Uterus (tissue), 4 donors: Measurements from ENCODE around the gene ZNF326. TPM values are rescaled to one million over a fixed set of nuclear protein-coding genes. Genes with fewer than 3 reads are reported as not detected.

Source experiments
- DNase-seq, 2 donors: peaks; one replicate each; pipeline ENCODE4 v3.0.0-alpha.2; 2019 to 2020
- H3K27ac ChIP-seq, 2 donors: fragments of 200-600 bp; sonication (generic); 1 replicate in 1 of 2; 2 replicates in 1 of 2; pipeline ENCODE4 v1.5.1; 2016 to 2018
- H3K27me3 ChIP-seq, 2 donors: fragments of 200-600 bp; sonication (generic); one replicate each; pipeline ENCODE4 v1.5.1; 2018 to 2019; ENCODE audit warnings: control low read depth in 1 of 2
- H3K36me3 ChIP-seq, 2 donors: fragments of 200-600 bp; sonication (generic); one replicate each; pipeline ENCODE4 v1.5.1; 2019; ENCODE audit warnings: control low read depth in 1 of 2
- H3K4me1 ChIP-seq, 2 donors: fragments of 200-600 bp; sonication (generic); one replicate each; pipeline ENCODE4 v1.5.1; 2018 to 2019; ENCODE audit warnings: control low read depth in 1 of 2
- H3K4me3 ChIP-seq, 2 donors: fragments of 200-600 bp; sonication (generic); 1 replicate in 1 of 2; 2 replicates in 1 of 2; pipeline ENCODE4 v1.5.1; 2018 to 2019; ENCODE audit warnings: mild to moderate bottlenecking in 1 of 2
- H3K9me3 ChIP-seq, 2 donors: fragments of 200-600 bp; sonication (generic); one replicate each; pipeline ENCODE4 v1.5.1; 2019; ENCODE audit warnings: control low read depth in 1 of 2
- POLR2A ChIP-seq, 2 donors: fragments of 450-650 bp; IDR thresholded peaks; one replicate each; pipeline ENCODE4 v1.6.1; 2016; ENCODE audit warnings: antibody characterized with exemption in 2 of 2, mild to moderate bottlenecking in 1 of 2, moderate library complexity in 1 of 2
- intact Hi-C: fragments of 100-400 bp; cut with DNase I; formaldehyde crosslinking; loops from one replicate; pipeline ENCODE4 v1.15.1; 2023; ENCODE audit warnings: low total_unique reads
- total RNA-seq, 4 donors: library from RNA; depleted of rRNA in 3 of 4; stranded (reverse); fragments of >200 nt in 3 of 4; gene quantifications; one replicate each; pipeline versions ENCODE4 v1.1.0 to v1.2.4, GENCODE V29; 2014 to 2023
- TF ChIP-seq, protein P1 (sequence below), 4 experiments: fragments of 200-600 bp in 2 of 4; fragments of 450-650 bp in 2 of 4; sonication (generic) in 2 of 4; IDR thresholded peaks; one replicate each; pipeline ENCODE4 v1.5.1; 2016 to 2019; ENCODE audit warnings: antibody characterized with exemption in 4 of 4, mild to moderate bottlenecking in 2 of 4, moderate library complexity in 1 of 4
- donor health status: DM: yes; HTN: yes; CAD: no.

ZNF326 gene
- total RNA-seq, 4 donors from 2014 or later, result 6.7 to 43.3 (median 24.1) TPM

GRCh38 chr1:89987159-89987819 lies 7.6 kb upstream of the ZNF326 start:
- intact Hi-C loops, result no loop called here
- Histone ChIP-seq H3K4me3 (no peak overlapping the region), H3K36me3 (no peaks in the 10 kb centered on the region), H3K27me3 (no peaks in the 10 kb centered on the region), H3K27ac (no peak overlapping the region), H3K4me1 (no peaks in the 10 kb centered on the region), H3K9me3 (no peaks in the 10 kb centered on the region)
- DNase-seq, result peak; percentile 27 to 64
- TF ChIP-seq, protein P1, sequence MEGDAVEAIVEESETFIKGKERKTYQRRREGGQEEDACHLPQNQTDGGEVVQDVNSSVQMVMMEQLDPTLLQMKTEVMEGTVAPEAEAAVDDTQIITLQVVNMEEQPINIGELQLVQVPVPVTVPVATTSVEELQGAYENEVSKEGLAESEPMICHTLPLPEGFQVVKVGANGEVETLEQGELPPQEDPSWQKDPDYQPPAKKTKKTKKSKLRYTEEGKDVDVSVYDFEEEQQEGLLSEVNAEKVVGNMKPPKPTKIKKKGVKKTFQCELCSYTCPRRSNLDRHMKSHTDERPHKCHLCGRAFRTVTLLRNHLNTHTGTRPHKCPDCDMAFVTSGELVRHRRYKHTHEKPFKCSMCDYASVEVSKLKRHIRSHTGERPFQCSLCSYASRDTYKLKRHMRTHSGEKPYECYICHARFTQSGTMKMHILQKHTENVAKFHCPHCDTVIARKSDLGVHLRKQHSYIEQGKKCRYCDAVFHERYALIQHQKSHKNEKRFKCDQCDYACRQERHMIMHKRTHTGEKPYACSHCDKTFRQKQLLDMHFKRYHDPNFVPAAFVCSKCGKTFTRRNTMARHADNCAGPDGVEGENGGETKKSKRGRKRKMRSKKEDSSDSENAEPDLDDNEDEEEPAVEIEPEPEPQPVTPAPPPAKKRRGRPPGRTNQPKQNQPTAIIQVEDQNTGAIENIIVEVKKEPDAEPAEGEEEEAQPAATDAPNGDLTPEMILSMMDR (IDR thresholded peaks at IDR 0.05), result peak; percentile 78 to 93 (median 86)
- no peak for TF ChIP-seq POLR2A (IDR thresholded peaks at IDR 0.05)

GRCh38 chr1:89989099-89989498 lies 5.8 kb upstream of the ZNF326 start:
- TF ChIP-seq, protein P1 (IDR thresholded peaks at IDR 0.05), result no peak
- TF ChIP-seq POLR2A (IDR thresholded peaks at IDR 0.05), result no peak
- no peaks in the 10 kb centered on the region for H3K36me3 ChIP-seq
- no peak overlapping the region for H3K27ac ChIP-seq
- H3K4me3 ChIP-seq, result no peak overlapping the region
- no peaks in the 10 kb centered on the region for H3K9me3 ChIP-seq
- H3K27me3 ChIP-seq, result no peaks in the 10 kb centered on the region
- no peaks in the 10 kb centered on the region for H3K4me1 ChIP-seq
- intact Hi-C loops, result no loop called here
- no peak for DNase-seq

DNA sequence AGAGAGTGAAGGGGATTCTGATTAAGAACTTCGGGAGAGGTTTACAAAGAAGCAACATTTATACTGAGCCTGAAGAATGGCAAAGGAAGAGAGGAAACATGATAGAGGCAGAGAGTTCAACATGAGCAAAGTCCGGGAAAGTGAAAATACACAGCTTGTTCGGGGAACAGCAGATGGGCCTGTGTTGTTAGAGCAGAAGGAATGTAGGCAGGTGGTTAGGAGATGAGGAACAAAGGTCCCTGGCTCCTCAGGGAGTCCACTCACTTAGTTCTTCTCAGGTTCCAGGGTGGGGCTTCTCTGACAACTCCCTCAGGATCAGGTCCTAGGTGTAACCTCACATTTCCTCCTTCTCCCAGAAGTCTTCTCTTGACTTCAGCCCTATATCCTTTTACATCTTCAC lies 5.1 kb upstream of the ZNF326 start:
- Histone ChIP-seq H3K27me3 (no peaks in the 10 kb centered on the region), H3K4me1 (no peaks in the 10 kb centered on the region), H3K36me3 (no peaks in the 10 kb centered on the region), H3K27ac (no peak overlapping the region), H3K4me3 (no peak overlapping the region), H3K9me3 (no peaks in the 10 kb centered on the region)
- TF ChIP-seq, protein P1 (IDR thresholded peaks at IDR 0.05), result no peak
- no peak for TF ChIP-seq POLR2A (IDR thresholded peaks at IDR 0.05)
- DNase-seq, result no peak
- intact Hi-C loops, result no loop called here

DNA sequence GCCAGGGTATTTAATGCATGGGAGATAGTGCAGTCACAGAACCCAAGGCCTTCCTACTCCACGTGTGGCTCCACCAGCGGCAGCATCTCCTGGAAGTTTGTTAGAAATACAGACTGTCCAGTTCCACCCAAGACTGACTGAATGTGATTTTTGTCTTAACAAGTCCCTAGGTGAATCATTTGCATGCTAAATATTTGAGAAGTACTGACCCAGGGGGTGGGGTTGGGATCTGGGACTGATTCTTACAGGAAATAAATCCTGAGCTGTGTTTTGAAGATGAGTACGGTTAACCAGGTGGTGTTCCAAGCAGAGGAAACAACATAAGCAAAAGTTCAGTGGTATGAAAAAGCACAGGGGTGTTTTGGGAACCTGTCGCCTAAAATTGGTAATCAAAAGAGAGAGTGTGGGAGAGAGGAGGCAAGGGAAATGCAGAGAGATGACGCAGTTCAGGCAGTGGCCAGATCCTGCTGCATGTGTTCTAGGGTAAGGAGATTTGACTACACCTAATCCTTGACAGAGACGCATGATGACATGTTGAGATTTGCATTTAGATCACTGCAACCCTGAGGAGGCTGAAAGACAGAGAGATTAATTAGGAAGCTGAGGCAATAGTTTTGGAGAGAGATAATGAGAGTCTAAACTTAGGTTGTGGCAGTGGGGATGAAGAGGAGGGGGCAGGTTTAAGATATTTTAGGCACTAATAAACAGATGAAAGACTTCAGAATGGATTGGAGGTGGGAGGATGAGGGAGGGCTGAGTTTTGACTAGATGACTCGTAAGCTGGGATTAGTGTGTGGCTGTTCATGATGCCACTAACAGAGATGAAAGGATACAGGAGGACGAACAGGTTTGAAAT lies 3.7 kb upstream of the ZNF326 start:
- H3K27ac ChIP-seq, result no peak overlapping the region
- no peak overlapping the region for H3K4me3 ChIP-seq
- DNase-seq, result no peak
- intact Hi-C loops, result no loop called here
- H3K9me3 ChIP-seq, result no peaks in the 10 kb centered on the region
- H3K36me3 ChIP-seq, result no peaks in the 10 kb centered on the region
- TF ChIP-seq, protein P1 (IDR thresholded peaks at IDR 0.05), result no peak
- TF ChIP-seq POLR2A (IDR thresholded peaks at IDR 0.05), result no peak
- H3K4me1 ChIP-seq, result no peaks in the 10 kb centered on the region
- H3K27me3 ChIP-seq, result no peaks in the 10 kb centered on the region

- Histone ChIP-seq H3K4me3 (no peak overlapping the region), H3K9me3 (no peaks in the 10 kb centered on the region), H3K36me3 (no peaks in the 10 kb centered on the region), H3K4me1 (no peaks in the 10 kb centered on the region), H3K27ac (no peak overlapping the region), H3K27me3 (no peaks in the 10 kb centered on the region)
- intact Hi-C loops, result no loop called here
- TF ChIP-seq, protein P1 (IDR thresholded peaks at IDR 0.05), result no peak
- no peak for TF ChIP-seq POLR2A (IDR thresholded peaks at IDR 0.05)
- no peak for DNase-seq
Observed at GRCh38 chr1:89993541-89993940, 1.4 kb upstream of the ZNF326 start.
